Mucosa of rectum (tissue), 2 donors: ENCODE measurements around the gene TCF3.

Experiments
- H3K27ac ChIP-seq, 2 donors: one replicate each; pipeline ENCODE4 v1.7.0; 2013; ENCODE audit warnings: inconsistent platforms in 2 of 2, low read depth in 2 of 2, low read length in 2 of 2
- H3K27me3 ChIP-seq, 2 donors: one replicate each; pipeline ENCODE4 v1.7.0; 2013; ENCODE audit warnings: low read length in 2 of 2; ENCODE audit not compliant: control insufficient read depth in 2 of 2, insufficient read depth in 2 of 2
- H3K36me3 ChIP-seq, 2 donors: one replicate each; pipeline ENCODE4 v1.7.0; 2013; ENCODE audit warnings: low read length in 2 of 2; ENCODE audit not compliant: control insufficient read depth in 2 of 2, insufficient read depth in 2 of 2
- H3K4me1 ChIP-seq, 2 donors: one replicate each; pipeline ENCODE4 v1.7.0; 2013; ENCODE audit warnings: low read length in 2 of 2, mild to moderate bottlenecking in 1 of 2; ENCODE audit not compliant: control insufficient read depth in 2 of 2, insufficient read depth in 2 of 2
- H3K4me3 ChIP-seq, 2 donors: one replicate each; pipeline ENCODE4 v1.7.0; 2013; ENCODE audit warnings: low read length in 2 of 2
- H3K9ac ChIP-seq, 2 donors: one replicate each; pipeline ENCODE4 v1.7.0; 2013; ENCODE audit warnings: low read length in 2 of 2, low read depth in 1 of 2, mild to moderate bottlenecking in 1 of 2
- H3K9me3 ChIP-seq, 2 donors: one replicate each; pipeline ENCODE4 v1.7.0; 2013; ENCODE audit warnings: low read length in 2 of 2; ENCODE audit not compliant: control insufficient read depth in 2 of 2
- donor health status: healthy.
- donor health status: Normal muscosa, but diverticular disease.

Gene TCF3

GRCh38 chr19:1630811-1631210, 21.6 kb downstream of the TCF3 start:
- H3K27me3 ChIP-seq: no peaks in the 10 kb centered on the region
- H3K4me1 ChIP-seq: peaks cover 6 to 16% of the 10 kb centered on the region in 2 donors
- peaks cover 10 to 16% of the 10 kb centered on the region in 2 donors for H3K36me3 ChIP-seq

DNA sequence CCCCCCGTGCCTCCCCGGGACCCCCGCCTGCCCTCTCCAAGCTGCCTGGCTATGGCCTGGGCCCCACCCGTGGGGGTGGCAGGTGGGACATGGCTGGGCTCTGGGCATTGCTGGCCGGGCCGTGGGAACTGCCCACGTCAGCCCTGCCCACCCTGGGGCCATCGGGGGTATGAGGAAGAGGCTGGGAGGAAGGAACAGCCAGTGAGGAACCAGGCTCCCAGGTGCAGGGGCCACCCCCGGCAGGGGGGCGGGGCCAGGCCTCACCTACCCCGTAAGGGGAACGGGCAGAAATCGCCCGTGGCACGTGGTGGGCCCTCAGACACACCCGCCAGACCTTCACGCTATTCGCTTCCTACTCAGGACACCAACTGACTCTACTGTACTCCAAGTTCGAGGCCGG, 22.4 kb downstream of the TCF3 start:
- no peaks in the 10 kb centered on the region for H3K27me3 ChIP-seq
- H3K36me3 ChIP-seq: peaks cover 10 to 20% of the 10 kb centered on the region in 2 donors

More at GRCh38 chr19:1630811-1631210, 21.6 kb downstream of the TCF3 start:
- Histone ChIP-seq H3K4me3 (no peak overlapping the region), H3K9me3 (no peaks in the 10 kb centered on the region), H3K9ac (no peak overlapping the region), H3K27ac (no peak overlapping the region)

DNA sequence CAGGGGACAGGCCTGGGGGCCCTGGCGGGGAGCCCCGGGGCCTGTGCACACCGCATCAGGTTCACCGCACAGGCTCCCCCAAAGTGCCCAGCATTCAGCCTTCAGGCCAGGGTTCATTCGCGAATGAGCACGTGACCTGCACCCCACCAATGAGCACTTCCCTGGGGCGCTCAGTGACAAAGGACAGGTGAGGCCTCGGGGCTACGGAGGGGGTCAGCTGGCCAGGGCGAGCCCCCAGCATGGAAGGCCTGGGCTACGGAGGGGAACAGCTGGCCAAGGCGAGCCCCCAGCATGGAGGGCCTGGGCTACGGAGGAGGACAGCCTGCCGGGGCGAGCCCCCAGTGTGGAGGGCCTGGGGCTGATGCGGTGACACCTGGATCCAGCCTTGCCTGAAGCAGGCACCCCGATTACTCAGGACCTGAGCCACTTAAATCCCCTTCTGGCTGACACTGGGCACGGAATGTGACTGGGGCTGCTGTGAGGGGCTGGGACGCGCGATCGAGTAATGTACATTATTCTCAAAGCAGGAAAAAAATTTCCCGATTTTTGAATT, 23.1 kb downstream of the TCF3 start:
- H3K36me3 ChIP-seq: peaks cover 7 to 18% of the 10 kb centered on the region in 2 donors
- H3K9me3 ChIP-seq: no peaks in the 10 kb centered on the region
- peaks cover 6 to 16% of the 10 kb centered on the region in 2 donors for H3K4me1 ChIP-seq
- H3K27me3 ChIP-seq: no peaks in the 10 kb centered on the region
- H3K9ac ChIP-seq: no peak overlapping the region
- no peak overlapping the region for H3K4me3 ChIP-seq
- H3K27ac ChIP-seq: no peak overlapping the region

More for the DNA sequence above, 22.4 kb downstream of the TCF3 start:
- no peak overlapping the region for H3K27ac ChIP-seq
- peaks cover 6 to 16% of the 10 kb centered on the region in 2 donors for H3K4me1 ChIP-seq
- H3K9ac ChIP-seq: no peak overlapping the region
- H3K9me3 ChIP-seq: no peaks in the 10 kb centered on the region
- H3K4me3 ChIP-seq: no peak overlapping the region

DNA sequence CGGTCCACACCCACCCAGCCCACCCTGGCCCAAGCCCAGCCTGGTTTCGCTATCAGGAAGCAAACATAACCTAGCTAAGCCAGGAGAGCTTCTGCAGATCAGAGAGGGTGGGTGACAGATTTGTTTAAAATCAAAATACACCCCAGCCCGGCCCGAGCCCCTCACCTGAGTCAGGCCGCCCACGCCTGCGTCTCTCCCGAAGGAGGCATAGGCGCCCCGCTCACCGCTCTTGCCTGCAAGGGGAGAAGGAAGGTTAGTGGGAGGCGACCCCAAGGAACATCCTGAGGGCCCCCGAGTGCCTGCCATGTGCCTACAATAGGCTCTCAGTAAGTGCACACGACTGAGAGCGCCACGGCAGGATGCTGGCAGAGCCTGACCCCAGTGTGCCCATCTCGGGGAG, 25.2 kb downstream of the TCF3 start:
- Histone ChIP-seq H3K9ac (no peak overlapping the region), H3K36me3 (peaks cover 15 to 23% of the 10 kb centered on the region in 2 donors), H3K27ac (no peak overlapping the region), H3K27me3 (no peaks in the 10 kb centered on the region), H3K4me1 (peaks cover 0 to 1% of the 10 kb centered on the region in 2 donors), H3K9me3 (no peaks in the 10 kb centered on the region), H3K4me3 (no peak overlapping the region)

DNA sequence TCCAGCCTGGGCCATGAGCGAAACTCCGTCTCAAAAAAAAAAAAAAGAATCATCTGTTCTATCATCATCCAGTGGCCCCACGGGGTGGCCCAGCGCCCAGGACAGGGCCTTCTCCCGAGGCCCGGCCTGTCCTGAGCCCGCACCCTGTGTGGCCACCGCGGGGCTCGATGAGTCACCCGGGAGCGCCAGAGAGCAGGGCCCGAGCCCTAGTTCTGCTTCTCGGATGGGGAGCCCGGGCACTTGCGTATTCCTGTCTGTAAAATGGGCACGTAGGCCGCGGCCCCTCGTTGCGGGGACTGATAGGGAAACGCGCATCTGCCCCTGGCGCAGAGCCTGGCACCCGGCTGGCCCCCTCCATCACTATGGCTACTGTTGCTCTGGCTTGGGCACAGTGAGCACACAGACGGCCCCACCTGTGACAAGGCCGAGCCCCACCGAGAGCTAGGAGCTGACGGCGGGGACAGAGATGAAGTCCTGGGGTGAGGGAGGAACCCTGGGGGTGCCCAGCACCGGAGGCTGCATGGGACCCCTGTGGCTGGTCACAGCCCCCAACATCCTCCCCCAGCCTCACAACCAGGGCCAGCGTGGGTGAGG, 25.9 kb downstream of the TCF3 start:
- H3K27ac ChIP-seq: no peak overlapping the region
- no peaks in the 10 kb centered on the region for H3K9me3 ChIP-seq
- no peak overlapping the region for H3K9ac ChIP-seq
- no peaks in the 10 kb centered on the region for H3K27me3 ChIP-seq
- no peak overlapping the region for H3K4me3 ChIP-seq
- H3K36me3 ChIP-seq: peaks cover 11 to 20% of the 10 kb centered on the region in 2 donors
- no peaks in the 10 kb centered on the region for H3K4me1 ChIP-seq

- H3K4me3 ChIP-seq: no peak overlapping the region
- H3K4me1 ChIP-seq: no peaks in the 10 kb centered on the region
- no peak overlapping the region for H3K27ac ChIP-seq
- peaks cover 18 to 26% of the 10 kb centered on the region in 2 donors for H3K36me3 ChIP-seq
- no peaks in the 10 kb centered on the region for H3K9me3 ChIP-seq
- H3K27me3 ChIP-seq: no peaks in the 10 kb centered on the region
- H3K9ac ChIP-seq: no peak overlapping the region
Observed at GRCh38 chr19:1624458-1624857, 28.0 kb downstream of the TCF3 start.

DNA sequence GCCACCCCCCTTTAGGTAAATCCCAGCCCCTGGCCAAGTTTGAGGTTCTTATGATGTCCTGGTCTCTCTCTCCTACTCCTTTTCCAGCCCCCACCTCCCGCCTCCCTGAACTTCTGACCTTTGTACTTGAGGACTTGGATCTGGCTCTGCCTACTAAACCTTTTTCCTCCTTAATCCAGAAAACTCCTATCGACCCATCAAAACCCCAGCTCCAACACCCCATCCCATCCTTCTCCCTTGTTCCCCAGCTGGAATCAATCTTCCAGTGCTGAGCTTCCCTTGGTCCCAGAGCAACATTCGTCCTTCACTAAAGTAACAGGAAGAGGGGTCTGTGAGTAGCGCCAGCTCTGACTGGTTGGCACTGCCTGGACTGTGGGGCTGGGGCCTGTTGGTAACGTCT, 29.9 kb downstream of the TCF3 start:
- H3K4me1 ChIP-seq: no peaks in the 10 kb centered on the region
- H3K9ac ChIP-seq: no peak overlapping the region
- no peaks in the 10 kb centered on the region for H3K27me3 ChIP-seq
- no peak overlapping the region for H3K4me3 ChIP-seq
- H3K36me3 ChIP-seq: peaks cover 25 to 29% of the 10 kb centered on the region in 2 donors
- H3K27ac ChIP-seq: no peak overlapping the region
- H3K9me3 ChIP-seq: no peaks in the 10 kb centered on the region

DNA sequence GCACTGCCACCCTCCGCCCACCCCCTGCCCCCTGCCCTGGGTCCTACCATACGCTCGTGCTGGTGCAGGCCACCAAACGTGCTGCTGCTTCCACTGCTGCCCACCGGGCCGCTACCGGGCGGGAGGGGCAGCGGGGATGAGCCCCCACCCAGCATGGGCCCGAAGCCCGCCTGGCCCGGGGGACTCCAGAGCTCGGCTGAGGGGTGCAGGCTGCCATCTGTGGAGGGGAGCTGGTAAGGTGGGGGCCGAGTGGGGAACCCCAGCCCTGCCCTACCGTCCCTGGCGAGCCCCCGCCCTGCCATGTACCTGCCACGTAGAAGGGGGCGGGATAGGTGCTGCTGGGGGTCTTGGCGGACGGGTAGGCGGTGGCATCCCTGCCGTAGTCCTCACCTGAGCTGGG, 30.4 kb downstream of the TCF3 start:
- Histone ChIP-seq H3K4me1 (no peaks in the 10 kb centered on the region), H3K27ac (no peak overlapping the region), H3K9me3 (no peaks in the 10 kb centered on the region), H3K36me3 (peaks cover 25 to 29% of the 10 kb centered on the region in 2 donors), H3K27me3 (no peaks in the 10 kb centered on the region), H3K9ac (no peak overlapping the region), H3K4me3 (no peak overlapping the region)

GRCh38 chr19:1621574-1621973, 30.8 kb downstream of the TCF3 start:
- Histone ChIP-seq H3K27ac (no peak overlapping the region), H3K9me3 (no peaks in the 10 kb centered on the region), H3K36me3 (peaks cover 23 to 29% of the 10 kb centered on the region in 2 donors), H3K4me1 (no peaks in the 10 kb centered on the region), H3K27me3 (no peaks in the 10 kb centered on the region), H3K9ac (no peak overlapping the region), H3K4me3 (no peak overlapping the region)

GRCh38 chr19:1621021-1621420, 31.4 kb downstream of the TCF3 start:
- H3K4me1 ChIP-seq: no peaks in the 10 kb centered on the region
- H3K36me3 ChIP-seq: peaks cover 23 to 29% of the 10 kb centered on the region in 2 donors
- H3K27me3 ChIP-seq: no peaks in the 10 kb centered on the region
- H3K9ac ChIP-seq: no peak overlapping the region
- H3K27ac ChIP-seq: no peak overlapping the region
- H3K4me3 ChIP-seq: no peak overlapping the region
- no peaks in the 10 kb centered on the region for H3K9me3 ChIP-seq
